Measurements from ENCODE around the gene SASH1. TPM values are rescaled to one million over a fixed set of nuclear protein-coding genes. Genes with fewer than 3 reads are reported as not detected.
A peak's percentile ranks its signal among the peaks of the same experiment; 100 is the strongest.

SASH1 gene
- polyA plus RNA-seq, 1 donor = 34.0 TPM

- DNase-seq (ENCODE audit: low read depth) = no peak
These were observed 204.5 kb downstream of the SASH1 start for GRCh38 chr6:148547110-148547509.

GRCh38 chr6:148548065-148548748, 205.6 kb downstream of the SASH1 start:
- no peak for DNase-seq (ENCODE audit: low read depth)

GRCh38 chr6:148548749-148549140, 206.1 kb downstream of the SASH1 start:
- DNase-seq (ENCODE audit: low read depth) = no peak

GRCh38 chr6:148550569-148550968, 207.9 kb downstream of the SASH1 start:
- DNase-seq (ENCODE audit: low read depth) = no peak

- DNase-seq (ENCODE audit: low read depth) = no peak
These were observed 208.6 kb downstream of the SASH1 start for GRCh38 chr6:148551226-148551625.

GRCh38 chr6:148556410-148556809, 213.8 kb downstream of the SASH1 start:
- DNase-seq (ENCODE audit: low read depth) = no peak

GRCh38 chr6:148557796-148558321, 215.2 kb downstream of the SASH1 start:
- no peak for DNase-seq (ENCODE audit: low read depth)

GRCh38 chr6:148559848-148560433, 217.3 kb downstream of the SASH1 start:
- DNase-seq (ENCODE audit: low read depth) = peak; percentile 49

GRCh38 chr6:148561629-148562028, 219.0 kb downstream of the SASH1 start:
- no peak for DNase-seq (ENCODE audit: low read depth)

- DNase-seq (ENCODE audit: low read depth) = no peak
These were observed 220.4 kb downstream of the SASH1 start for GRCh38 chr6:148563066-148563465.

GRCh38 chr6:148564494-148565035, 221.9 kb downstream of the SASH1 start:
- no peak for DNase-seq (ENCODE audit: low read depth)

GRCh38 chr6:148565321-148565926, 222.8 kb downstream of the SASH1 start:
- no peak for DNase-seq (ENCODE audit: low read depth)

GRCh38 chr6:148565930-148566663, 223.5 kb downstream of the SASH1 start:
- no peak for DNase-seq (ENCODE audit: low read depth)

GRCh38 chr6:148566664-148567350, 224.2 kb downstream of the SASH1 start:
- DNase-seq (ENCODE audit: low read depth) = no peak

- no peak for DNase-seq (ENCODE audit: low read depth)
These were observed 227.8 kb downstream of the SASH1 start for GRCh38 chr6:148570456-148570855.

GRCh38 chr6:148572676-148573335, 230.2 kb downstream of the SASH1 start:
- no peak for DNase-seq (ENCODE audit: low read depth)

- DNase-seq (ENCODE audit: low read depth) = no peak
These were observed 231.3 kb downstream of the SASH1 start for GRCh38 chr6:148573922-148574321.

GRCh38 chr6:148577687-148578488, 235.2 kb downstream of the SASH1 start:
- DNase-seq (ENCODE audit: low read depth) = peak; percentile 60

GRCh38 chr6:148578489-148578814, 235.8 kb downstream of the SASH1 start:
- no peak for DNase-seq (ENCODE audit: low read depth)
